GM18909 (cell line): ENCODE measurements around the gene SPRR2B.
"Not testable (repeated sequence)": the region's sequence is repeated elsewhere in the genome, so short reads cannot be mapped to it uniquely, and the experiment has no call there.

ENCODE experiments used
- ATAC-seq: cut with Tn5 transposase; IDR thresholded peaks from one replicate; pipeline ENCODE4 v1.9.1; 2021; ENCODE audit warnings: mild to moderate bottlenecking; ENCODE audit not compliant: unreplicated experiment, poor library complexity

SPRR2B gene

GRCh38 chr1:153040950-153041631 is 30.3 kb downstream of the SPRR2B start, which contains the start of gene SPRR2D:
Gene SPRR2D (minus strand): TSS chr1:153041120. CDS start chr1:153040346, 774 bp downstream.
- ATAC-seq, result no peak

- ATAC-seq, result no peak
These were observed 36.2 kb downstream of the SPRR2B start for GRCh38 chr1:153035211-153035610.

GRCh38 chr1:153032677-153033308 is 38.6 kb downstream of the SPRR2B start:
- no peak for ATAC-seq

GRCh38 chr1:153032073-153032472 is 39.3 kb downstream of the SPRR2B start:
- ATAC-seq, result no peak

- no peak for ATAC-seq
These were observed 40.5 kb downstream of the SPRR2B start, which contains the start of gene SPRR1B for GRCh38 chr1:153030895-153031294. Gene SPRR1B (plus strand): TSS chr1:153031203. CDS start chr1:153032346, 1,143 bp downstream.

- ATAC-seq, result no peak
These were observed 42.6 kb downstream of the SPRR2B start for GRCh38 chr1:153028766-153029165.

GRCh38 chr1:153025797-153026196 is 45.6 kb downstream of the SPRR2B start:
- no peak for ATAC-seq

- ATAC-seq, result no peak
These were observed 47.0 kb downstream of the SPRR2B start for GRCh38 chr1:153024413-153024812.

- no peak for ATAC-seq
These were observed 48.3 kb downstream of the SPRR2B start for GRCh38 chr1:153023109-153023508.

- not testable (repeated sequence) for ATAC-seq
These were observed 49.1 kb downstream of the SPRR2B start for GRCh38 chr1:153022340-153022739.

GRCh38 chr1:153021829-153022228 is 49.6 kb downstream of the SPRR2B start:
- not testable (repeated sequence) for ATAC-seq
